ENCODE data around the gene HSFX4.
"Not testable (repeated sequence)": the region's sequence is repeated elsewhere in the genome, so short reads cannot be mapped to it uniquely, and the experiment has no call there.

The HSFX4 gene

GRCh38 chrX:149929400-149929799 lies at the start of gene HSFX4:
TSS of gene HSFX4 (plus strand) at chrX:149929573. CDS start at chrX:149929645, 72 bp downstream.
- not testable (repeated sequence) for H3K36me3 ChIP-seq (ENCODE audit: control insufficient read depth, insufficient read depth, low read length); H3K27me3 ChIP-seq (replicated peaks; ENCODE audit: control insufficient read depth, insufficient read depth, low read length); DNase-seq (ENCODE audit: extremely low read depth, insufficient read length); H3K4me3 ChIP-seq (replicated peaks; ENCODE audit: low read depth, low read length)

GRCh38 chrX:149881081-149881711 lies 48.2 kb upstream of the HSFX4 start, which contains the start of gene MAGEA8:
TSS of gene MAGEA8 (plus strand) at chrX:149881183. CDS start at chrX:149884273, 3,090 bp downstream.
- peak; percentile 52 for TF ChIP-seq CTCF (IDR thresholded peaks at IDR 0.05; ENCODE audit: insufficient read depth, low read length, poor library complexity, severe bottlenecking)
- H3K36me3 ChIP-seq (ENCODE audit: control insufficient read depth, insufficient read depth, low read length), result no peaks in the 10 kb centered on the region
- H3K4me3 ChIP-seq (replicated peaks; ENCODE audit: low read depth, low read length), result no peak within 1 kb of the TSS
- no peaks in the 10 kb centered on the region for H3K27me3 ChIP-seq (replicated peaks; ENCODE audit: control insufficient read depth, insufficient read depth, low read length)
- no peak for DNase-seq (ENCODE audit: extremely low read depth, insufficient read length)

GRCh38 chrX:149890828-149891227 lies 38.5 kb upstream of the HSFX4 start:
- H3K4me3 ChIP-seq (replicated peaks; ENCODE audit: low read depth, low read length); H3K27me3 ChIP-seq (replicated peaks; ENCODE audit: control insufficient read depth, insufficient read depth, low read length); DNase-seq (ENCODE audit: extremely low read depth, insufficient read length); H3K36me3 ChIP-seq (ENCODE audit: control insufficient read depth, insufficient read depth, low read length): not testable (repeated sequence)

- DNase-seq (ENCODE audit: extremely low read depth, insufficient read length), result no peak
- no peaks in the 10 kb centered on the region for H3K36me3 ChIP-seq (ENCODE audit: control insufficient read depth, insufficient read depth, low read length)
These were observed 30.8 kb upstream of the HSFX4 start for GRCh38 chrX:149898554-149898953.

GRCh38 chrX:149903889-149904748 lies 25.3 kb upstream of the HSFX4 start:
- Histone ChIP-seq H3K36me3 (ENCODE audit: control insufficient read depth, insufficient read depth, low read length) (no peaks in the 10 kb centered on the region), H3K27me3 (replicated peaks; ENCODE audit: control insufficient read depth, insufficient read depth, low read length) (no peaks in the 10 kb centered on the region), H3K4me3 (replicated peaks; ENCODE audit: low read depth, low read length) (no peak overlapping the region)
- DNase-seq (ENCODE audit: extremely low read depth, insufficient read length), result no peak
- TF ChIP-seq CTCF (IDR thresholded peaks at IDR 0.05; ENCODE audit: insufficient read depth, low read length, poor library complexity, severe bottlenecking), result no peak

More at GRCh38 chrX:149898554-149898953, 30.8 kb upstream of the HSFX4 start:
- Histone ChIP-seq H3K4me3 (replicated peaks; ENCODE audit: low read depth, low read length) (no peak overlapping the region), H3K27me3 (replicated peaks; ENCODE audit: control insufficient read depth, insufficient read depth, low read length) (no peaks in the 10 kb centered on the region)
- no peak for TF ChIP-seq CTCF (IDR thresholded peaks at IDR 0.05; ENCODE audit: insufficient read depth, low read length, poor library complexity, severe bottlenecking)

GRCh38 chrX:149908308-149908707 lies 21.1 kb upstream of the HSFX4 start:
- no peaks in the 10 kb centered on the region for H3K36me3 ChIP-seq (ENCODE audit: control insufficient read depth, insufficient read depth, low read length)
- DNase-seq (ENCODE audit: extremely low read depth, insufficient read length), result no peak
- H3K27me3 ChIP-seq (replicated peaks; ENCODE audit: control insufficient read depth, insufficient read depth, low read length), result no peaks in the 10 kb centered on the region
- H3K4me3 ChIP-seq (replicated peaks; ENCODE audit: low read depth, low read length), result no peak overlapping the region
- TF ChIP-seq CTCF (IDR thresholded peaks at IDR 0.05; ENCODE audit: insufficient read depth, low read length, poor library complexity, severe bottlenecking), result no peak

Measured in GM06990 (cell line).